Stromal cell of bone marrow (primary cell): ENCODE data around the gene RFK.
"Not testable (repeated sequence)": the region's sequence is repeated elsewhere in the genome, so short reads cannot be mapped to it uniquely, and the experiment has no call there.

Source experiments
- DNase-seq: peaks from one replicate; pipeline ENCODE4 v3.0.0-alpha.2; 2012; ENCODE audit warnings: low read depth

The RFK gene

DNA sequence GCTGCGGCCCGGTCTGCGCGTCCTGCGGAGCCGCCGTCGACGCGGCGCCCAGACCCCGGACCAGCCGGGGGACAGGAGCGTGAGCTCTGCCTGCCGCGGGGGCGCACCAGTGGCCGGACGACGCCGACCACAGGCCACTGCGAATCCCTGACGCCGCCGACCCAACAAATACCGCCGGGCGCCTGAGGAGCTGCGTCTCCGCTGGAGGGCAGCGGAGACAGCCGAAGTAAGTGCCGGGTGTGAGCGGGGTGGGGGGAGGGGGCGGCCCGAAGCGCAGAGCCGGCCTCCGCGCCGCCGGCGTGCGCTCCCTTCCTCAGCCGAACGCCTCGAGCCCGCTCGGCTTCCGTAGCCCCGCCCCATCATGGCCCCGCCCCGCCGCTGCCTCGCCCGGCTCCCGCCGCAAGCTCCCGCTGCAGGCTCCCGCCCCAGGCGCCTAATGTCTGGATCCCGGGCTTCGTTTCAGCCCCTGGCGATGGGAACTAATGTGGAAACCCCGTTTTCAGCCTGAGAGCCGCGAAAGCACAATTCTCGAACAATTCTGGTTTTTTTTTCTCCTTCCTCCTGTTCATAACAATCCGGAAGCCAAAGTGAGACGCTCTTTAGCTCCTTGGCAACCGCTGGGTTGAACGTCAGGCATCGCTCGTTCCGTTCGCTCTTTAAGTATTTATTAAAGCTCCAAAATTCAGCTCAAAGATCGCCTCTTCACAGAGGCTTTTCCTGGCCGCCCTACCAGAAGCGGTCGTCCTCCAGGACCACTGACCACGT, at the start of gene RFK:
RFK (minus strand) TSS at position 232 of the 765 bp plus-strand sequence. CDS start 255 bp downstream, outside the sequence.
- DNase-seq, result peak; percentile 89

GRCh38 chr9:76443887-76444286, 49.7 kb upstream of the RFK start:
- no peak for DNase-seq

DNA sequence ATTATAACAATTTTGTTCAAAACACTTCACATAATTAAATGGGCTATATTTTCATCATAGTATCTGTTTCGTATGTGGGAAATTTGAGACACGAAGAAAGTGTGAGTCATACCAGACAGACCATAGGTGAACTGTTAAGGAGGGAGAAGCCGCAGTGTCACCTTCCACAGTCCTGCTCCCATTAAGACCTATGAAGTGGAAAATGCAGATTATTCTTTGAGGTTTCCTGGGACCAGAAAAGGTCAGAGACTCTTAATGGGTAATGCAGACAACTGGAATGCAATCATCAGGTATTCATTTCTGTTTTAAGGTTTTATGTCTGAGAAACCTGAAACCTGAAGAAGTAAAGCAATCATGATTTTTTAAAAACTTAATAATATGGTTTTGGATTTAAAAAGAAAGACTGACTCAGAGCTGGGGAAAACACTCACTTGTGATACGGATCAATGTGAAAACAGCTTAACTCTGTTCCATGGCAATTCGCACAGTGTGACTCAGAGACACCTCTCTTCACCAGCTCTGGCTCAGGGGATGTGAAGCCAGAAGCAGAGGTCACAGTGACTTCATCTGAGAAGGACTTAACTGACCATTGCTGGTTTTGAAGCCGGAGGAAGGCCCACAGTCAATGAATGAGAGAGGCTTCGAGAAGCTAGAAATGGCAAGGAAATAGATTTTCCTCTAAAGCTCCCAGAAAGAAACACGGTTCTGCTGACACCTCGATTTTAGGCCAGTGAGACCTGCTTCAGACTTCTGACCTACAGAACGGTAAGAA, 47.5 kb upstream of the RFK start:
- peak; percentile 70 for DNase-seq

GRCh38 chr9:76438841-76439588, 44.8 kb upstream of the RFK start:
- no peak for DNase-seq

- not testable (repeated sequence) for DNase-seq
Observed at GRCh38 chr9:76437017-76437699, 42.9 kb upstream of the RFK start.

GRCh38 chr9:76434897-76435296, 40.7 kb upstream of the RFK start:
- DNase-seq, result not testable (repeated sequence)

- DNase-seq, result no peak
Observed at GRCh38 chr9:76433836-76434235, 39.6 kb upstream of the RFK start.

DNA sequence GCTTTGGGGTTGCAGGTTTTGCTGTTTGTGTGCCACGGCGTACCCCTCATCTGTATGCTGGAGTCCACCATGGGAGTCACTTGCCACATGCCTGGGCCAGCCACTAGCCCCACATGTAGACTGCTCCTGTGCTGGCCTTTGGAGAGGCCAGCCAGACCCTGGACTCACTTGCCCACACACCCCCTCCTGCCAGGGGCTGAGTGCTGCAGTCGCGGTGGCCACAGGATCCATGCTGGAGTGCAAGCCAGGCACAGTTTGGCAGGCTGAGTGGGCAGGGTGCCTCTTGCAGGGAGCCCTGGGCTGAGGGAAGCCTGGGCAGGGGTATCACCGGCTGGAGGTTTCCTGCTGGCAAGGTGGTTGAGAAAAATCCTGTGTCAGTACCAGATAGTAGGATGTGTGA, 39.2 kb upstream of the RFK start:
- DNase-seq, result no peak

DNA sequence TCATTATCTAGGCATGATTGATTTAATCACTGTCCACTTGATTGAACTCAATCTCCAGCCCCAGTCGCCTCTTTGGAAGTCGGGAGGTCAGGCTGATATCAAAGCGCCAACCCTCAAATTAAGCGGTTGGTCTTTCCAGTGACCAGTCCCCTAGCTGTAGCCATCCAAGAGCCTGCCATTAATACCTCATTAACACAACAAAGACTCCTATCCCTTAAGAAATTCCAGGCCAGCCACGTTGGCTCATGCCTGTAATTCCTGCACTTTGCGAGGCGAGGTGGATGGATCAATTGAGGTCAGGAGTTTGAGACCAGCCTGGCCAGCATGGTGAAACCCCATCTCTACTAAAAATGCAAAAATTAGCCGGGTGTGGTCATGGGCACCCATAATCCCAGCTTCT, 37.4 kb upstream of the RFK start:
- no peak for DNase-seq

DNA sequence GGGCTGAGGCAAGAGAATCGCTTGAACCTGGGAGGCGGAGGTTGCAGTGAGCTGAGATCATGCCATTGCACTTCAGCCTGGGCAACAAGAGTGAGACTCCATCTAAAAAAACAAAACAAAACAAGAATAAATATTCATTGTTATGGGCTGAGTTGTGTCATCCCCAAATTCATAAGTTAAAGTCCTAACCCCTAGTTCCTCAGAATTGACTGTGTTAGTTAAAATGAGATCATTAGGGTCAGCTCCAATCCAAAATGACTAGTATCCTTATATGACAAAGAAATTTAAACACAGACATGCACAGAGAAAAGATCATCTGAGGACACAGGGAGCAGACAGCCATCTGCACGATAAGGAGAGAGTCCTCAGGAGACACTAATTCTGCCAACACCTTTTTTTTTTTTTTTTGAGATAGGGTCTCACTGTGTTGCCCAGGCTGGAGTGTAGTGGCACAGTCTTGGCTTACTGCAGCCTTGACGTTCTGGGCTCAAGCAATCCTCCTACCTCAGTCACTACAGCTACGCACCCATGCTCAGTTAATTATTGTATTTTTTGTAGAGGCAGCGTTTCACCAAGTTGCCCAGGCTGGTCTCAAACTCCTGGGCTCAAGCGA, 32.7 kb upstream of the RFK start:
- no peak for DNase-seq

DNA sequence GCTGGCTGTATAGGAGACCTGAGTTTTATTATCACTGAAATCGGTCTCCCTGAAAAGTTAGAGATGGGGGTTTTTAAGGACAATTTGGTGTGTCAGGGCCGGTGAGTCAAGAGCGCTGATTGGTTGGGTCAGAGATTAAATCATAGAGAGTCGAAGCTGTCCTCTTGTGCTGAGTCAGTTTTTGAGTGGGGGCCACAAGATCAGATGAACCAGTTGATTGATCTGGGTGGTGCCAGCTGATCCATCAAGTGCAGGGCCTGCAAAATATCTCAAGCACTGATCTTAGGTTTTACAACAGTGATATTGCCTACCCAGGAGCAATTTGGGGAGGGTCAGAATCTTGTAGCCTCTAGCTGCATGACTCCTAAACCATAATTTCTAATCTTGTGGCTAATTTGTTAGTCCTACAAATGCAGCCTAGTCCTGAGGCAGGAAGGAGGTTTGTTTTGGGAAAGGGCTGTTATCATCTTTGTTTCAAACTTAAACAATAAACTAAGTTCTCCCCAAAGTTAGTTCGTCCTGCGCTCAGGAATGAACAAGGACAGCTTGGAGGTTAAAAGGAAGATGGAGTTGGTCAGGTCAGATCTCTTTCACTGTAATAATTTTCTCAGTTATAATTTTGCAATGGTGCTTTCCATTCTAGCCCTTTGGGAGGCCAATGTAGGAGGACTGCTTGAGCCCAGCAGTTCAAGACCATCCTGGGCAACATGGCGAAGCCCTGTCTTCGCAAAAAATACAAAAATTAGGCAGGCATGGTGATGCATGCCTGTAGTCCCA, 31.6 kb upstream of the RFK start:
- no peak for DNase-seq

DNA sequence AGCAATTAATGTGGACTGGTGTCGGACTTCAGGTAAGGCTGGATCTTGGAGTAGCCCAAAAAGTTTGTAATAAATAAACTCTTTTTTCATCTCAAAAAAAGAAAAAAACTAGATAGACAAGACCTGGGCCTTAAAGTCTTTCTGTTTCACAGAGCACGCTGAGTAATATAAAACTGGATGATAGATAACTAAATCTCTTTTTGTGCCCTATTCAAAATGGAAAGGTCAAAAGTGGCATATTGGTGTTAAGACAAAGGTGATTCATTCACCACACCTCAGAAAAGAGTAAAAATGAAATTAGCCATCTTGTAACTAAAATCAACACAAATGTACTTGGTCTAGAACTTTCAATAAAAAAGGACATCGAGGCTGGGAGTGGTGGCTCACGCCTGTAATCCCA, 30.3 kb upstream of the RFK start:
- no peak for DNase-seq

DNA sequence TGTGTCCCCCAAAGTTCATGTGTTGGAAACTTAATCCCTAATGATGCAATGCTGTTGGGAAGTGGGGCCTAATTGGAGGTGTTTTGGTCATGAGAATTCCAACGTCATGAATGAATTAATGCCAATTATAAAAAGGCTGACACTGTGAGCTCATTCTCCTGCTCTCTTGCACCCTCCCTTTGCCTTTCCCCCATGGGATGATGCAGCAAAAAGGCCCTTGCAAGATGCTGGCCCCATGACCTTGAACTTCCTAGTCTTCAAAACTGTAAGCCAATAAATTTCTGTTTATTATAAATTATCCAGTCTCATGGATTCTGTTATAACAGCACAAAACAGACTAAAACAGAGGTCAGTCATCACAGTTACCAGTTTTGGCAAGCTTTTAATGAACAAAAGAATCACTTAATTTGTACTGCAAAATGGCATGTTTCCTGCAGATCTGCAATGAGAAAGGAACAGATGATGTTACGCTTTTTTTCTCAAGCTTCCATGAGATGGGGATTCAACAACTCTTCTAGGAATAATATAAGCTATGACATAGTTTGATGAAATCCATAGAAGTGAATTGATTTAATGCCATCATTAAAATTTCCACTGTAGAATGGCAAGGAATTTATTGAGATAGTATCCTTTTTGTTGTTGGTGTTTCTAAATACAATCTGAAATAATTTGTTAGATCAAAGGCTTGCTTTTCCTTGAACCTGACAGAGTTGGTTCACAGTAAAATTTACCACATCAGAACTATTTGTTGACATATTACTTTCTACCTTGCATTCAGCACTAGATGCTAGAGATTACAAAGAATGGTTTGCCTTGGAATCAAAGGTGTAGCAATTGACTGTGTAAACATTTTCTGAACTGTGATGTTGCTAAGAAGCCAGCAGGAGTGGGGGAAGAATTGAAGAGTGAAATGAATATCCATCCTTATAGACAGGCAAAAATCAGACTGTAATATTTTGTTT, 29.3 kb upstream of the RFK start:
- no peak for DNase-seq

- no peak for DNase-seq
Observed at GRCh38 chr9:76419782-76420380, 25.7 kb upstream of the RFK start.

GRCh38 chr9:76417394-76417793, 23.2 kb upstream of the RFK start:
- DNase-seq, result no peak

- DNase-seq, result peak; percentile 70
Observed at GRCh38 chr9:76415731-76416130, 21.5 kb upstream of the RFK start.

DNA sequence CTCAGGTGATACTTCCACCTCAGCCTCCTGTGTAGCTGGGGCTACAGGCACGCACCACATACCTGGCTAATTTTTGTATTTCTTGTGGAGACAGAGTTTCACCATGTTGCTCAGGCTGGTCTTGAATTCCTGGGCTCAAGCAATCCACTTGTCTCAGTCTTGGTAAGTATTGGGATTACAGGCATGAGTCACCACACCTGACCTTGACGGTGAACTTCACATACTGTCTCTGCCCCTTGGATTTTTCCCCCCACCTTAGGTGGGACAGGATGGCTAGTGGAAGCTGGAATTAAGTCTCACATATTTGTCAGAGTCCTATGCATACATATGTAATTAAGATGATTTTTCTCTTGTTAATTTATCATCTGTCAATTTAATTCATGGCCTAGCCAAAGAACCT, 20.9 kb upstream of the RFK start:
- no peak for DNase-seq

GRCh38 chr9:76414661-76415060, 20.4 kb upstream of the RFK start:
- no peak for DNase-seq

DNA sequence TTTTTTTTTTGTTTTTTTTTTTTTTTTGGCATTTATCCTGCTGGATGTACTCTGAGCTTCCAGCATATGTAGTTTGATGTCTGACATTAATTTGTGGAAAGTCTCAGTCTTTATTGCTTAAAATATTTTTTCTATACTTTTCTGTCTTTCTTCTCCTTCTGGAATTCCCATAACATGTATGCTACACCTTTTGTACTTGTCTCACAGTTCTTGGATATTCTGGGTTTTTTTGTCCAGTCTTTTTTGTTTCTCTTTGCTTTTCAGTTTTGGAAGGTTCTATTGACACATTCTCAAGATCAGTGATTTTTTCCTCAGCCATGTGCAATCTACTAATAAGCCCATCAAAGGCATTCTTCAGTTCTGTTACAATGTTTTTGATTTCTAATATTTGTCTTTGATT, 19.4 kb upstream of the RFK start:
- no peak for DNase-seq
